Thoracic aorta (tissue), 2 donors: Measurements from ENCODE around the gene C1orf167. TPM values are rescaled to one million over a fixed set of nuclear protein-coding genes. Genes with fewer than 3 reads are reported as not detected.
A peak's percentile ranks its signal among the peaks of the same experiment; 100 is the strongest.

Source experiments
- ATAC-seq: fragments of 150-250 bp; one replicate; pipeline ENCODE4 v1.8.0; 2017; ENCODE audit warnings: low read depth; ENCODE audit not compliant: insufficient number of reproducible peaks, low FRiP score
- DNase-seq: peaks from one replicate; pipeline ENCODE4 v3.0.0-alpha.2; 2020; ENCODE audit warnings: low spot score
- H3K27ac ChIP-seq, 2 donors: fragments of 200-600 bp; sonication (generic); 1 replicate in 1 of 2; 2 replicates in 1 of 2; pipeline ENCODE4 v1.5.1; 2016; ENCODE audit warnings: mild to moderate bottlenecking in 2 of 2, moderate library complexity in 2 of 2
- H3K27me3 ChIP-seq: fragments of 200-600 bp; sonication (generic); replicated peaks from 2 replicates; pipeline ENCODE4 v1.6.0; 2016; ENCODE audit warnings: mild to moderate bottlenecking; ENCODE audit not compliant: insufficient read depth
- H3K36me3 ChIP-seq: fragments of 200-600 bp; sonication (generic); one replicate; pipeline ENCODE4 v1.5.1; 2016
- H3K4me1 ChIP-seq, 2 donors: fragments of 200-600 bp; sonication (generic); 1 replicate in 1 of 2; 2 replicates in 1 of 2; pipeline versions ENCODE4 v1.5.1 to v1.6.0; 2016; ENCODE audit warnings: low read depth in 2 of 2, mild to moderate bottlenecking in 1 of 2; ENCODE audit not compliant: control insufficient read depth in 1 of 2
- H3K4me3 ChIP-seq: fragments of 200-600 bp; sonication (generic); 2 replicates; pipeline ENCODE4 v1.5.1; 2016; ENCODE audit warnings: mild to moderate bottlenecking
- H3K9me3 ChIP-seq: fragments of 200-600 bp; sonication (generic); 2 replicates; pipeline ENCODE4 v1.5.1; 2016
- CTCF ChIP-seq: fragments of 200-600 bp; sonication (generic); IDR thresholded peaks from one replicate; pipeline ENCODE4 v1.5.1; 2019; ENCODE audit warnings: antibody characterized with exemption
- total RNA-seq, 2 donors: library from RNA; depleted of rRNA; stranded (reverse); fragments of >200 nt; gene quantifications; one replicate each; pipeline versions ENCODE4 v1.1.0 to v1.2.3, GENCODE V29; 2016

The C1orf167 gene
- total RNA-seq, 2 donors from 2014 or later: 4.2 TPM; not detected in 1

GRCh38 chr1:11727119-11727518, 34.9 kb upstream of the C1orf167 start:
- ATAC-seq: no peak
- TF ChIP-seq CTCF: no peak
- Histone ChIP-seq H3K4me1 (peaks cover 12 to 14% of the 10 kb centered on the region in 2 donors), H3K9me3 (no peaks in the 10 kb centered on the region), H3K4me3 (no peak overlapping the region), H3K27me3 (no peaks in the 10 kb centered on the region), H3K27ac (no peak overlapping the region), H3K36me3 (no peaks in the 10 kb centered on the region)
- no peak for DNase-seq

- Histone ChIP-seq H3K36me3 (no peaks in the 10 kb centered on the region), H3K4me1 (peaks cover 8 to 19% of the 10 kb centered on the region in 2 donors), H3K27me3 (no peaks in the 10 kb centered on the region), H3K9me3 (no peaks in the 10 kb centered on the region), H3K27ac (no peak overlapping the region), H3K4me3 (no peak overlapping the region)
- ATAC-seq: no peak
- no peak for TF ChIP-seq CTCF
- no peak for DNase-seq
Observed at GRCh38 chr1:11728126-11728806, 33.7 kb upstream of the C1orf167 start.

- Histone ChIP-seq H3K4me3 (no peak overlapping the region), H3K27ac (no peak overlapping the region), H3K27me3 (no peaks in the 10 kb centered on the region), H3K4me1 (peaks cover 6 to 19% of the 10 kb centered on the region in 2 donors), H3K9me3 (no peaks in the 10 kb centered on the region), H3K36me3 (no peaks in the 10 kb centered on the region)
- TF ChIP-seq CTCF: no peak
- DNase-seq (no peak), ATAC-seq (no peak)
Observed at GRCh38 chr1:11729155-11729497, 32.9 kb upstream of the C1orf167 start.

GRCh38 chr1:11729498-11730428, 32.2 kb upstream of the C1orf167 start:
- DNase-seq (no peak), ATAC-seq (no peak)
- Histone ChIP-seq H3K4me1 (peaks cover 6 to 19% of the 10 kb centered on the region in 2 donors), H3K27me3 (no peaks in the 10 kb centered on the region), H3K36me3 (no peaks in the 10 kb centered on the region), H3K9me3 (no peaks in the 10 kb centered on the region), H3K4me3 (no peak overlapping the region), H3K27ac (no peak overlapping the region)
- TF ChIP-seq CTCF: no peak

- DNase-seq: no peak
Observed at GRCh38 chr1:11730429-11730891, 31.5 kb upstream of the C1orf167 start.

More at GRCh38 chr1:11730429-11730891, 31.5 kb upstream of the C1orf167 start:
- H3K4me3 ChIP-seq: peak overlapping the region; percentile 80
- H3K4me1 ChIP-seq: peaks cover 6 to 20% of the 10 kb centered on the region in 2 donors
- H3K36me3 ChIP-seq: no peaks in the 10 kb centered on the region
- H3K9me3 ChIP-seq: no peaks in the 10 kb centered on the region
- no peaks in the 10 kb centered on the region for H3K27me3 ChIP-seq
- no peak for ATAC-seq
- TF ChIP-seq CTCF: no peak
- H3K27ac ChIP-seq: peak overlapping the region in 1 of 2 donors; percentile 20
